ENCODE results near the gene KNDC1. TPM values are rescaled to one million over a fixed set of nuclear protein-coding genes. Genes with fewer than 3 reads are reported as not detected.
A peak's percentile ranks its signal among the peaks of the same experiment; 100 is the strongest.

KNDC1 gene
- total RNA-seq, 4 donors from 2014 or later = 3.7 to 5.9 (median 4.8) TPM

DNA sequence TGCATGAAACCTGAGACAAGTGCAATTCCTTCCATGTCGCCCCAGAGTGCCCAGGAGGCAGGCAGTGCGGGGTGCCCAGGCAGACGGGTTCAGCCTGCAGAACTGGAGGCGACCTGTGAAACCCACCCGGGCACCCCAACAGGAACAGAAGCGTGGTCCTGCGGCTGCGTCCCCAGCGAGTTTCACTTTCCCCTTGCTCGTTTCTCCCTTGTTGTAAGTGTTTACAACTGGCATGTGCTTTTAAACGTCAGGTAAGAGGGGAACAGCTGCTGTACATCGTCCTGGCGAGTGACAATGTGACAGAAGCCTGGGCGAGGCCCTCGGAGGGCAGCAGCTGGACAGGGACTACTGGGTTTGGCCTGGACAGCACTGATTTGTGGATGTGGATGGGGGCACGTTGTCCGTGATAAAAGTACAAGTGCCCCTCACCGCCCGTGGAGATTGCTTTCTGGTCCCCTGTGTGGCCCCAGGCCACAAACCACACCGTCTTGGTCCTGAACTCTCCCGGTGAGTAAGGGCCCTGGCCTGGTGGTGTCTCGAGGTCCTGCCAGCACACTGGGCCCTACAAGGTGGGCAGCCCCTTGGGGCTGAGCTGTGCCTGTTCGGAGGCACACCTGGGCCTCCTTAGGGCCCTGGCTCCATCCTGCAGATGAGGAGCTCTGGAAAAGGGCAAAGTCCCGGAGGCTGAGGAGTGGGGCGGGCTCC is 81.6 kb downstream of the KNDC1 start:
- H3K9me3 ChIP-seq = no peaks in the 10 kb centered on the region
- 66 to 72% methylated on average over 22 to 25 of the region's 25 CpGs for WGBS, 2 donors
- peaks cover 0 to 21% (median 11%) of the 10 kb centered on the region in 4 donors for H3K4me1 ChIP-seq
- TF ChIP-seq EP300 (IDR thresholded peaks at IDR 0.05) = no peak
- no peak for TF ChIP-seq POLR2A (IDR thresholded peaks at IDR 0.05)
- TF ChIP-seq, protein P1, sequence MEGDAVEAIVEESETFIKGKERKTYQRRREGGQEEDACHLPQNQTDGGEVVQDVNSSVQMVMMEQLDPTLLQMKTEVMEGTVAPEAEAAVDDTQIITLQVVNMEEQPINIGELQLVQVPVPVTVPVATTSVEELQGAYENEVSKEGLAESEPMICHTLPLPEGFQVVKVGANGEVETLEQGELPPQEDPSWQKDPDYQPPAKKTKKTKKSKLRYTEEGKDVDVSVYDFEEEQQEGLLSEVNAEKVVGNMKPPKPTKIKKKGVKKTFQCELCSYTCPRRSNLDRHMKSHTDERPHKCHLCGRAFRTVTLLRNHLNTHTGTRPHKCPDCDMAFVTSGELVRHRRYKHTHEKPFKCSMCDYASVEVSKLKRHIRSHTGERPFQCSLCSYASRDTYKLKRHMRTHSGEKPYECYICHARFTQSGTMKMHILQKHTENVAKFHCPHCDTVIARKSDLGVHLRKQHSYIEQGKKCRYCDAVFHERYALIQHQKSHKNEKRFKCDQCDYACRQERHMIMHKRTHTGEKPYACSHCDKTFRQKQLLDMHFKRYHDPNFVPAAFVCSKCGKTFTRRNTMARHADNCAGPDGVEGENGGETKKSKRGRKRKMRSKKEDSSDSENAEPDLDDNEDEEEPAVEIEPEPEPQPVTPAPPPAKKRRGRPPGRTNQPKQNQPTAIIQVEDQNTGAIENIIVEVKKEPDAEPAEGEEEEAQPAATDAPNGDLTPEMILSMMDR (IDR thresholded peaks at IDR 0.05) = no peak
- no peak overlapping the region for H3K27ac ChIP-seq
- H3K4me3 ChIP-seq = peak overlapping the region in 2 of 4 donors; percentile 16 to 26
- H3K27me3 ChIP-seq = peaks cover 0 to 92% of the 10 kb centered on the region in 2 donors
- no peak for DNase-seq (ENCODE audit: low spot score in 2 of 2)
- H3K36me3 ChIP-seq = no peaks in the 10 kb centered on the region

DNA sequence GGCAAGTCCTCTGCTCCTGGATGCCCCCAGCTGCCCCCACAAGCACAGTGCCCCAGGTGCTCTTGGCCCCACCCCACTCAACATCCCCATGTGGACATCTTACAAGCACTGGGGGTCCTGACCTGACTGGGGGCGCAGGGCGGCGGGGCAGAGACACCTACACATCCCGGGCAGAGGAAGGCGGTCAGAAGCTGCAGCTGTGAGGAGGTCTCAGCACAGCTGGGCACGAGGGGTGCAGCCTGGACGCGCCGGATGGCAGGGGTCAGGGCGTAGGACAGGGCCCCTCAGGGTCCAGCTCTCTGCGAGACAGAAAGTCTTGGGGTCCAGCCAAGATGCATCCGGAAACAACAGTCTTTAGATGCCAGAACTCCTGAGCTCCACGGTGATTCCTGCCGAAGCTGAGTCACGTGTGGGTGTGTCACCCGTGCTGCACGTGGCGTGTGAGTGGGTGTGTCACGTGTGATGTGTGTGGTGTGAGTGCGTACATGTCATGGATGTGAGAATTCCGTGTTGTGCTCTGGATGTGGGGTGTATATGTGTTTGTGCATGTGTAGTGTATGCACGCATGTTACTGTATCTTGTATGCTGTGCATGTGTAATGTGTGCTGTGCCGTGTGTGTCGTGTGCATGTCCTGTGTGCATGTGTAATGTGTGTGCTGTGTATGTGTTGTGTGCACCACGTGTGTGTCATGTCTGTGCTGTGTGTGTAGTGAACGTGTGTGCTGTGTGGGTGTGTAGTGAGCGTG is 82.8 kb downstream of the KNDC1 start:
- Histone ChIP-seq H3K9me3 (no peaks in the 10 kb centered on the region), H3K4me1 (peaks cover 0 to 10% (median under 1%) of the 10 kb centered on the region in 4 donors), H3K36me3 (no peaks in the 10 kb centered on the region), H3K4me3 (no peak overlapping the region), H3K27me3 (peaks cover 0 to 92% of the 10 kb centered on the region in 2 donors), H3K27ac (no peak overlapping the region)
- DNase-seq (ENCODE audit: low spot score in 2 of 2) = no peak
- 63 to 64% methylated on average over 24 of the region's 27 CpGs for WGBS, 2 donors
- TF ChIP-seq EP300 (IDR thresholded peaks at IDR 0.05) (no peak), POLR2A (IDR thresholded peaks at IDR 0.05) (no peak)
- TF ChIP-seq, protein P1 (IDR thresholded peaks at IDR 0.05) = no peak

DNA sequence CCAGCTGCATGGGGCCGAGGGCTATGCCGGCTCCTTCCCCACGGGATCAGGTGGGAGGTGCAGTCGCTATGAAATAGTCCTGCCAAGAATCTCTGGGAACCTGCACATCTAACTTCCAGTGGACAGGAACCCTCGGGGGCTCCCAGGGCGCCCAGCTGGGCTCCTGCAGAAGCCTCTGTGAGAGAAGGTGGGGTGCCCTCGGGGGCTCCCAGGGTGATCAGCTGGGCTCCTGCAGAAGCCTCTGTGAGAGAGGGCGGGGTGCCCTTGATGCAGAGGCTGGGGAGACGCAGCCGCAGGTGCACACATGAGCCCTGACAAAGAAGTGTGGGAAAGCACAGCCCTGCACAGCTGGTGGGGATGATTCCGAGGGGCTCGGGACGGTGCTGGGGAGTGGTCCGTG is 83.6 kb downstream of the KNDC1 start:
- WGBS, 2 donors = 67 to 72% methylated on average over 14 of the region's 14 CpGs
- Histone ChIP-seq H3K27ac (no peak overlapping the region), H3K36me3 (no peaks in the 10 kb centered on the region), H3K4me1 (peaks cover 0 to 3% (median 0%) of the 10 kb centered on the region in 4 donors), H3K27me3 (peaks cover 0 to 92% of the 10 kb centered on the region in 2 donors), H3K9me3 (no peaks in the 10 kb centered on the region), H3K4me3 (no peak overlapping the region)
- DNase-seq (ENCODE audit: low spot score in 2 of 2) = no peak
- TF ChIP-seq POLR2A (IDR thresholded peaks at IDR 0.05) = no peak
- TF ChIP-seq, protein P1 (IDR thresholded peaks at IDR 0.05) = no peak
- TF ChIP-seq EP300 (IDR thresholded peaks at IDR 0.05) = no peak

DNA sequence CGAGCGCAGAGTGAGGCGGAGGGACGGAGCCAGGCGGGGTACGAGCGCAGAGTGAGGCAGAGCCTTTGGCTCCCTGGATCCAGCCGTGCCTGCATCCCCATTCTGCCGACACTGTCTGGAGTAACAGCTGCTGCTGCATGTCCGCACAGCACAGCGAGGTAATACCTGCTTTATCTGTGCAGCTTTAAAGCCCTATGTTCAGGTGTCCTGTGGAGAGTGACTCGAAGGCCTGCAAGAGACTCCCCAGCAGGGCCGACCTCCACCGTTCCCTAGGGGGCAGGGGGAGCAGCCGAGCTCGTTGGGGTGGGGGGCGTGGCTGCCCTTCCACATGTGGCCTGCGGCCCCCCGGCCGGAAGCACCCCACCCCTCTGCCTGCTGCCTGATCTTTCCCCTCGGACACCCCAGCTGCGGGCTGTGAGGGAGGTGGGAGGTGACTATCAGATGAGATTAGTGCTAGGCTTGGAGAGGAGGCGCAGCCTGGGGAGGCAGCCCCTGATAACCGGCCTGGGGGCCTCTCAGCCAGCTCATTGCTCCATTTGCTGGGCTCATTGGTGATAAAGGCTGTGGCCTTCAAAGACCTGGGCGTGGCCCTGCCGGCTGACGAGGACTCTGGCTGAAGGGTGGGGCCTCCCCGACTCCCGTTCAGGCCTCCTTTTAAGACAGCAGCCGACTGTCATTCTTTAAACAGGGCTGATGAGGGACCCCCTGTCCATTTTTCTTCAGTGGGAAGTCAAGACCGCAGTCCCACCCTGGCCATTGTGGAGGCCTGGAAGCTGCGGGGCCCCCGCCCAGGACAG is 85.6 kb downstream of the KNDC1 start:
- H3K36me3 ChIP-seq = no peaks in the 10 kb centered on the region
- no peak overlapping the region for H3K4me3 ChIP-seq
- no peaks in the 10 kb centered on the region for H3K9me3 ChIP-seq
- H3K4me1 ChIP-seq = no peaks in the 10 kb centered on the region
- TF ChIP-seq EP300 (IDR thresholded peaks at IDR 0.05) (no peak), POLR2A (IDR thresholded peaks at IDR 0.05) (no peak)
- TF ChIP-seq, protein P1 (IDR thresholded peaks at IDR 0.05) = no peak
- DNase-seq (ENCODE audit: low spot score in 2 of 2) = no peak
- H3K27ac ChIP-seq = no peak overlapping the region
- WGBS, 2 donors = 45 to 63% methylated on average over 27 to 31 of the region's 33 CpGs
- H3K27me3 ChIP-seq = peaks cover 0 to 88% of the 10 kb centered on the region in 2 donors
